Panc1 (cell line): ENCODE data around the gene E4F1. TPM values are rescaled to one million over a fixed set of nuclear protein-coding genes. Genes with fewer than 3 reads are reported as not detected.

Experiments
- ATAC-seq: fragments of 200-7000 bp; cut with Tn5 transposase; 2 replicates; pipeline ENCODE4 v1.9.1; 2020; ENCODE audit warnings: mild to moderate bottlenecking, moderate library complexity
- BruUV-seq: library from RNA; stranded (reverse); fragments of 400-500 nt; replicated peaks from 2 replicates; lab custom pipeline; 2021; lab: Mats Ljungman, UMichigan
- CTCF ChIA-PET: fragments of 300-600 bp; sonication (Branson Sonifier 250); formaldehyde crosslinking; loops from one replicate; lab custom pipeline; 2022; ENCODE audit warnings: antibody characterized with exemption; lab: Charles Lee
- POLR2A ChIA-PET: fragments of 300-600 bp; sonication (Branson Sonifier 250); formaldehyde crosslinking; loops from one replicate; lab custom pipeline; 2022; ENCODE audit warnings: antibody characterized with exemption; lab: Charles Lee
- DNase-seq: peaks from one replicate; pipeline ENCODE4 v3.0.0-alpha.2; 2010; ENCODE audit warnings: low read depth, low spot score
- H3K27ac ChIP-seq: 2 replicates; pipeline ENCODE4 v1.5.1; 2011; ENCODE audit warnings: mild to moderate bottlenecking, low read length, inconsistent platforms
- H3K27me3 ChIP-seq: fragments of 200-500 bp; sonication (Bioruptor generic); 2 replicates; pipeline ENCODE4 v1.6.0; 2014; ENCODE audit warnings: low read length, inconsistent platforms; ENCODE audit not compliant: control insufficient read depth, insufficient read depth
- H3K36me3 ChIP-seq: fragments of 200-500 bp; sonication (Bioruptor generic); 2 replicates; pipeline ENCODE4 v1.5.1; 2014; ENCODE audit warnings: inconsistent platforms, mild to moderate bottlenecking, low read length, moderate library complexity; ENCODE audit not compliant: control insufficient read depth, insufficient read depth
- H3K4me1 ChIP-seq: 2 replicates; pipeline ENCODE4 v1.5.1; 2011; ENCODE audit warnings: inconsistent platforms, mild to moderate bottlenecking, low read length, moderate library complexity; ENCODE audit not compliant: control insufficient read depth, insufficient read depth
- H3K4me3 ChIP-seq, 2 experiments: 2 replicates each; pipeline ENCODE4 v1.5.1; 2011 to 2012; ENCODE audit warnings: low read depth in 2 of 2, low read length in 2 of 2, mild to moderate bottlenecking in 2 of 2, inconsistent platforms in 1 of 2, moderate library complexity in 1 of 2
- H3K9me3 ChIP-seq: fragments of 200-500 bp; sonication (Bioruptor generic); 2 replicates; pipeline ENCODE4 v1.5.1; 2014; ENCODE audit warnings: low read depth, mild to moderate bottlenecking, inconsistent platforms, low read length, moderate library complexity; ENCODE audit not compliant: control insufficient read depth, insufficient read depth
- POLR2AphosphoS5 ChIP-seq: IDR thresholded peaks from 2 replicates; pipeline ENCODE4 v1.6.1; 2012; ENCODE audit warnings: mild to moderate bottlenecking, low read depth, low read length, moderate library complexity
- SIN3A ChIP-seq: IDR thresholded peaks from 2 replicates; pipeline ENCODE4 v1.6.1; 2012; ENCODE audit warnings: low read depth, mild to moderate bottlenecking, low read length, moderate library complexity, borderline replicate concordance; ENCODE audit not compliant: insufficient read depth
- TCF7L2 ChIP-seq: IDR thresholded peaks from 2 replicates; pipeline ENCODE4 v1.6.1; 2011; ENCODE audit warnings: mild to moderate bottlenecking, low read depth, low read length, inconsistent platforms
- in situ Hi-C: cut with HindIII; loops from 2 replicates; pipeline ENCODE4 v1.10.0; 2016; ENCODE audit warnings: low sequenced_read_pairs, low pct_unique_long_range_greater_than_20kb
- intact Hi-C: fragments of 100-400 bp; cut with micrococcal nuclease; formaldehyde crosslinking; loops from one replicate; pipeline ENCODE4 v1.10.0; 2022; ENCODE audit not compliant: unreplicated experiment
- total RNA-seq: library from RNA; stranded (reverse); gene quantifications from one replicate; pipeline ENCODE4 v1.2.1, GENCODE V29; 2021; ENCODE audit not compliant: unreplicated experiment
- TF ChIP-seq, protein P1 (sequence below): fragments of 450-650 bp; IDR thresholded peaks from 2 replicates; pipeline ENCODE4 v1.5.1; 2017; ENCODE audit warnings: mild to moderate bottlenecking
- TF ChIP-seq, protein P2 (sequence below), 2 experiments: IDR thresholded peaks; 2 replicates each; pipeline ENCODE4 v1.6.1; 2011 to 2012; ENCODE audit warnings: low read depth in 2 of 2, control low read depth in 1 of 2, low read length in 1 of 2, mild to moderate bottlenecking in 1 of 2, moderate library complexity in 1 of 2; ENCODE audit not compliant: insufficient read depth in 1 of 2

E4F1 gene
- total RNA-seq, 1 experiment from 2014 or later, result 50.8 TPM

DNA sequence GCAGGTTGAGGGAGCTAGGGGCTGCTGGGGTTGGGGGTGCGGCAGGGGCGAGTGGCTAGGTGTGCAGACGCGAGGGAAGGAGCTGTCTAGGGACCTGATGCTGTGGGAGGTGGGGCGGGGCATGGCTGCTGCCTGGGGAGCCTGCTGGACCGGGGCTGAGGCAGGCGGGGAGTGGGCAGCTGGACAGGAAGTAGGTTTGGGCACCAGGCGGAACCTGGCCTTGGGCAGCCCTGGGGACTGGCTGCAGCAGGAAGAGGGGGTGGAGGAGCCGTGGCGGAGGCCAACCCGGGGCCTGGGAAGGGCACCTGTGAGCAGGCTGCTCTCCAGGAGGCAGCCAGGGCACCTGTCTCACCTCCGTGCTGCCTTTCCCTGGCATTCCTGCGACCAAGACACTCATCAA, 7.0 kb downstream of the E4F1 start:
- no peak overlapping the region for H3K27ac ChIP-seq
- ChIA-PET CTCF (no interaction called here), POLR2A (no interaction called here)
- no TSS peak for BruUV-seq
- H3K27me3 ChIP-seq, result no peaks in the 10 kb centered on the region
- intact Hi-C loops, result no loop called here
- TF ChIP-seq, protein P1, sequence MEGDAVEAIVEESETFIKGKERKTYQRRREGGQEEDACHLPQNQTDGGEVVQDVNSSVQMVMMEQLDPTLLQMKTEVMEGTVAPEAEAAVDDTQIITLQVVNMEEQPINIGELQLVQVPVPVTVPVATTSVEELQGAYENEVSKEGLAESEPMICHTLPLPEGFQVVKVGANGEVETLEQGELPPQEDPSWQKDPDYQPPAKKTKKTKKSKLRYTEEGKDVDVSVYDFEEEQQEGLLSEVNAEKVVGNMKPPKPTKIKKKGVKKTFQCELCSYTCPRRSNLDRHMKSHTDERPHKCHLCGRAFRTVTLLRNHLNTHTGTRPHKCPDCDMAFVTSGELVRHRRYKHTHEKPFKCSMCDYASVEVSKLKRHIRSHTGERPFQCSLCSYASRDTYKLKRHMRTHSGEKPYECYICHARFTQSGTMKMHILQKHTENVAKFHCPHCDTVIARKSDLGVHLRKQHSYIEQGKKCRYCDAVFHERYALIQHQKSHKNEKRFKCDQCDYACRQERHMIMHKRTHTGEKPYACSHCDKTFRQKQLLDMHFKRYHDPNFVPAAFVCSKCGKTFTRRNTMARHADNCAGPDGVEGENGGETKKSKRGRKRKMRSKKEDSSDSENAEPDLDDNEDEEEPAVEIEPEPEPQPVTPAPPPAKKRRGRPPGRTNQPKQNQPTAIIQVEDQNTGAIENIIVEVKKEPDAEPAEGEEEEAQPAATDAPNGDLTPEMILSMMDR, result no peak
- no peak for TF ChIP-seq POLR2AphosphoS5
- no peak for TF ChIP-seq TCF7L2
- TF ChIP-seq, protein P2, sequence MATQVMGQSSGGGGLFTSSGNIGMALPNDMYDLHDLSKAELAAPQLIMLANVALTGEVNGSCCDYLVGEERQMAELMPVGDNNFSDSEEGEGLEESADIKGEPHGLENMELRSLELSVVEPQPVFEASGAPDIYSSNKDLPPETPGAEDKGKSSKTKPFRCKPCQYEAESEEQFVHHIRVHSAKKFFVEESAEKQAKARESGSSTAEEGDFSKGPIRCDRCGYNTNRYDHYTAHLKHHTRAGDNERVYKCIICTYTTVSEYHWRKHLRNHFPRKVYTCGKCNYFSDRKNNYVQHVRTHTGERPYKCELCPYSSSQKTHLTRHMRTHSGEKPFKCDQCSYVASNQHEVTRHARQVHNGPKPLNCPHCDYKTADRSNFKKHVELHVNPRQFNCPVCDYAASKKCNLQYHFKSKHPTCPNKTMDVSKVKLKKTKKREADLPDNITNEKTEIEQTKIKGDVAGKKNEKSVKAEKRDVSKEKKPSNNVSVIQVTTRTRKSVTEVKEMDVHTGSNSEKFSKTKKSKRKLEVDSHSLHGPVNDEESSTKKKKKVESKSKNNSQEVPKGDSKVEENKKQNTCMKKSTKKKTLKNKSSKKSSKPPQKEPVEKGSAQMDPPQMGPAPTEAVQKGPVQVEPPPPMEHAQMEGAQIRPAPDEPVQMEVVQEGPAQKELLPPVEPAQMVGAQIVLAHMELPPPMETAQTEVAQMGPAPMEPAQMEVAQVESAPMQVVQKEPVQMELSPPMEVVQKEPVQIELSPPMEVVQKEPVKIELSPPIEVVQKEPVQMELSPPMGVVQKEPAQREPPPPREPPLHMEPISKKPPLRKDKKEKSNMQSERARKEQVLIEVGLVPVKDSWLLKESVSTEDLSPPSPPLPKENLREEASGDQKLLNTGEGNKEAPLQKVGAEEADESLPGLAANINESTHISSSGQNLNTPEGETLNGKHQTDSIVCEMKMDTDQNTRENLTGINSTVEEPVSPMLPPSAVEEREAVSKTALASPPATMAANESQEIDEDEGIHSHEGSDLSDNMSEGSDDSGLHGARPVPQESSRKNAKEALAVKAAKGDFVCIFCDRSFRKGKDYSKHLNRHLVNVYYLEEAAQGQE (IDR thresholded peaks at IDR 0.05; ENCODE audit: insufficient read depth in 1 of 2, low read depth in 2 of 2, low read length in 1 of 2), result no peak
- no peak for TF ChIP-seq SIN3A
- peaks cover 5% of the 10 kb centered on the region; the same call in 1 of the 2 replicates for H3K36me3 ChIP-seq
- in situ Hi-C loops, result no loop called here
- no peak overlapping the region for H3K4me3 ChIP-seq
- no peak for ATAC-seq
- H3K9me3 ChIP-seq, result no peaks in the 10 kb centered on the region
- no peak for DNase-seq
- H3K4me1 ChIP-seq, result peaks cover 13% of the 10 kb centered on the region

DNA sequence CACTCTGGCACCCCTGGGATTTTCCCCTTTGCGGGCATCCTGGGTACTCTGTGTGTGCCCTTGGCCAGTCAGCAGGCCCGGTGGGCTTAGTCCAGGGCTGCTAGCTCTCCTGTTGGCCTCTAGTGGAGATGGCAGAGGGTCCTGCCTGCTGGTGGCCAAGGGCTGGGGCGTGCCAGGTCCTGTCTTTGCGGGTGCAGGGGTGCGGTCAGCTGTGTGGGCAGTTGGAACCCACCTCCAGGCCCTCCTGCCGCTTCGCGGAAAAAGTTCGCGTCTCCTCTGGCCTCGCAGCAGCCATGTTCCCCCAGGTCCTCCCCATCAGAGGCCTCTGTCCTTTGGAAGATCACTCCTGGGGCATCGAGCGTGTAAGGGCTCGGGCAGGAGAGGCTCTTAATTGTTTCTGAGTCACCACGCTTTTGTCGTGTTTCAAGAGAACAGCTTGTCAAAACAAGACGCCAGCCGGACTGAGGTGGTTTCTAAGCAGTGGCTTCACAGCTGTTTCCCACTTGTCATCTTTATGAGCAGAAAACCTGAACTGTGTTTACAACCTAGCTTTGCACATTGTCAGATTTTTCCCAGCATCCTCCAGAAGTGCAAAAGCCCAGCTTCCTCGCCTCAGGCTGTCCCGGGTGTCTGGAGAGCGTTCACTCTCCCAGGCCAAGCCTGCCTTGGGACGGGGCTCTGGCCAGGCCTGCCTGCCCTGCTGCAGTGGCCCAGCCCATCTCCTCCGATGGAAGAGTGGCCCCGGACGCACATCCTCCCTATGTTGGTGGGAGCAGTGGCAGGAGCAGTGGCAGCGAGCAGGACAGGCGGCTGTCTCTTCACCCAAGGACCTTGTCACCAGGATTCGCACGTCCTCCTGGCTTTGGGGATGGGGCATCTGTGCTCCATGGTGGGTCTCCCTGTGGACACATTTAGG, 7.9 kb downstream of the E4F1 start:
- no TSS peak for BruUV-seq
- Histone ChIP-seq H3K36me3 (peaks cover 5% of the 10 kb centered on the region; the same call in 1 of the 2 replicates), H3K27me3 (no peaks in the 10 kb centered on the region), H3K4me1 (peaks cover 10% of the 10 kb centered on the region), H3K9me3 (no peaks in the 10 kb centered on the region), H3K4me3 (no peak overlapping the region), H3K27ac (no peak overlapping the region)
- ChIA-PET CTCF (no interaction called here), POLR2A (no interaction called here)
- no peak for TF ChIP-seq TCF7L2
- no peak for TF ChIP-seq POLR2AphosphoS5
- no peak for TF ChIP-seq SIN3A
- TF ChIP-seq, protein P2 (IDR thresholded peaks at IDR 0.05; ENCODE audit: insufficient read depth in 1 of 2, low read depth in 2 of 2, low read length in 1 of 2), result no peak
- TF ChIP-seq, protein P1, result no peak
- DNase-seq (no peak), ATAC-seq (no peak)
- in situ Hi-C loops (no loop called here), intact Hi-C loops (no loop called here)
